ENCODE measurements around the gene GRIK4.

DNA sequence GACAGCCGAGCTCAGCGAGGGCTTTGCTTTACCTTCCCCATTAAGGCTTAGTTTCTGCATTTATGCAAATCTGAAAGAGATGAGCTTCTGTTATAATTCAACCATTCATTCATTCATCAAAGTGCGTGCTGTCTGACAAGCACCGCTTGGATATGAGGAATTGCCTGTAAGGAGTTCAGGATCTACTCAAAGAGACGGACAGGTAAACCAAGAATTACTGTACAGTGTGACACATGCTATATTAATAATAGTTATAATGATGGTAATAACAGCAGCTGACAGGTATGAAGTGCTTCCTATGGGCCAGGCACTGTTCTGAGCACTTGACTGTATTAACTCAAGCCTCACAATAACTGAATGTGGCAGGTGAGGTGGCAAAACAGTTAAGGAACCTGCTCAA lies 402.5 kb downstream of the GRIK4 start:
- TF ChIP-seq EZH2phosphoT487 (IDR thresholded peaks at IDR 0.05; ENCODE audit: insufficient read depth, low read depth) (no peak), EZH2 (IDR thresholded peaks at IDR 0.05; ENCODE audit: insufficient read depth, poor library complexity, severe bottlenecking) (no peak)
